ENCODE measurements around the gene LTK.

- TF ChIP-seq RAD21 (IDR thresholded peaks at IDR 0.05; ENCODE audit: low read length), result no peak
- TF ChIP-seq CEBPB (IDR thresholded peaks at IDR 0.05; ENCODE audit: low read depth, low read length), result no peak
- no peak for TF ChIP-seq MXI1 (IDR thresholded peaks at IDR 0.05; ENCODE audit: borderline replicate concordance, low read depth, low read length)
- no peak for TF ChIP-seq CTCF (conservative IDR thresholded peaks at IDR 0.05; ENCODE audit: low read depth, low read length)
- TF ChIP-seq MAZ (IDR thresholded peaks at IDR 0.05; ENCODE audit: borderline replicate concordance, low read depth, low read length), result no peak
Observed at GRCh38 chr15:41480396-41481140, 33.1 kb downstream of the LTK start.

Measured in IMR-90 (cell line).